Mucosa of descending colon (tissue), 3 donors: ENCODE results near the gene CDC25C. TPM values are rescaled to one million over a fixed set of nuclear protein-coding genes. Genes with fewer than 3 reads are reported as not detected.
A peak's percentile ranks its signal among the peaks of the same experiment; 100 is the strongest.

Source experiments
- ATAC-seq: fragments of 200-7000 bp; cut with Tn5 transposase; one replicate; pipeline ENCODE4 v1.9.1; 2020; ENCODE audit warnings: mild to moderate bottlenecking, moderate library complexity
- DNase-seq, 3 donors: peaks; one replicate each; pipeline ENCODE4 v3.0.0-alpha.2; 2020
- H3K36me3 ChIP-seq: fragments of 200-600 bp; one replicate; pipeline ENCODE4 v1.8.0; 2021; ENCODE audit warnings: low read depth, mild to moderate bottlenecking
- H3K4me1 ChIP-seq: fragments of 200-600 bp; one replicate; pipeline ENCODE4 v1.8.0; 2021; ENCODE audit warnings: low read depth, mild to moderate bottlenecking
- H3K4me3 ChIP-seq: fragments of 200-600 bp; one replicate; pipeline ENCODE4 v1.8.0; 2021; ENCODE audit warnings: mild to moderate bottlenecking
- H3K9me3 ChIP-seq: fragments of 200-600 bp; one replicate; pipeline ENCODE4 v1.8.0; 2021; ENCODE audit warnings: mild to moderate bottlenecking
- intact Hi-C, 2 donors: fragments of 100-400 bp; cut with DNase I in 1 of 2; cut with micrococcal nuclease in 1 of 2; formaldehyde crosslinking; loops; one replicate each; pipeline versions ENCODE4 v1.11.0 to v1.11.1; 2022; cut with DNase I, micrococcal nuclease
- total RNA-seq, 3 donors: library from RNA; stranded (reverse); fragmentation: NEBNext Ultra II Directional in 2 of 3; extraction: Animal tissue kit (Norgen Biotek cat#: 25700) in 2 of 3; gene quantifications; one replicate each; pipeline versions ENCODE4 v1.2.1 to v1.2.4, GENCODE V29; 2021 to 2023
- TF ChIP-seq, protein P1 (sequence below): fragments of 200-600 bp; IDR thresholded peaks from one replicate; pipeline ENCODE4 v1.8.0; 2022; ENCODE audit warnings: antibody characterized with exemption, mild to moderate bottlenecking
- donor health status: DM: no; HTN: no; CAD: no; lungs with moderate emphysema.
- donor health status: DM: no; HTN: no; CAD: no.
- donor health status: DM: no; HTN: yes; CAD: no.

The CDC25C gene
- total RNA-seq, 3 donors from 2014 or later: 0.79 to 4.1 (median 1.3) TPM

DNA sequence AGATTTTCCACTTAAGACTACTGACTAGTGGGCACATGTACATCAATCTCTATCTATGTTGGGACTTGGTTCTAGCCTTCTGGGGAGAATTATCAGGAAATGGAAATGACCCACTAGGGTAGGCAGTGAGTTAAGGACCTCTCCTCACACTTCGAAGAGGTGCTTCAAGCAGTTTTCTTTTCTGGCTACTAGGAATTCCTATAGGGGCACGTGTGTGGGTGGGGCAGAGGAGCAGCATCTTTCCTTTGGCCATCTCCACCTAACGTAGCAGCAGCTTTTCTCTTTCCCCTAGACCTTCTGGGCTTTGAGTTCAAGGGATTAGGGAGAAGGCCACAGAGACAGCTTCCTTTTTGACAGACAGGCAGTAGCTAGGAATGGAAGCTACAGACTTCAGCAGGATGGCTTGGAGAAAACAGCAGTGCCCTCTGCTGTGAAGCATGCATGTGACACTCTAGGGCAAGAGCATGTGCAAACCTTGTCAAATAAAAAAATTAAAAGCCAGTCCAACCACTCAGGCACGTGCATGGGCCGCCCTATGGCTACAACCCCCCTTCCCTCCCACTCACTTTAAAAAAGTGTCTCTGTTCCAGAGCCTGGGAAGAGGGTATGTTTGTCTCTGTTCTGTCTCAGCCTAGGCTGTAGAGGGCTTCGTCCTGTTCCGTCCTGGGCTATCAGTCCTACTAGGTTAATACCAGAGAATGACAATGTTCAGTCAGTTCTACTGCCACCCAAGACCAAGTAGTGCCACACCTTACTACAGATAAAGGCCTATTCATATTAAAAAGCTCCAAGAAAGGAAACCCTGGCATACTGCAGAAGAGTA lies 48.5 kb downstream of the CDC25C start:
- DNase-seq (peak in 1 of 3 donors; percentile 26), ATAC-seq (peak; percentile 64)
- intact Hi-C loops: no loop called here
- Histone ChIP-seq H3K9me3 (no peaks in the 10 kb centered on the region), H3K4me1 (no peaks in the 10 kb centered on the region), H3K36me3 (no peaks in the 10 kb centered on the region), H3K4me3 (no peak overlapping the region)
- TF ChIP-seq, protein P1, sequence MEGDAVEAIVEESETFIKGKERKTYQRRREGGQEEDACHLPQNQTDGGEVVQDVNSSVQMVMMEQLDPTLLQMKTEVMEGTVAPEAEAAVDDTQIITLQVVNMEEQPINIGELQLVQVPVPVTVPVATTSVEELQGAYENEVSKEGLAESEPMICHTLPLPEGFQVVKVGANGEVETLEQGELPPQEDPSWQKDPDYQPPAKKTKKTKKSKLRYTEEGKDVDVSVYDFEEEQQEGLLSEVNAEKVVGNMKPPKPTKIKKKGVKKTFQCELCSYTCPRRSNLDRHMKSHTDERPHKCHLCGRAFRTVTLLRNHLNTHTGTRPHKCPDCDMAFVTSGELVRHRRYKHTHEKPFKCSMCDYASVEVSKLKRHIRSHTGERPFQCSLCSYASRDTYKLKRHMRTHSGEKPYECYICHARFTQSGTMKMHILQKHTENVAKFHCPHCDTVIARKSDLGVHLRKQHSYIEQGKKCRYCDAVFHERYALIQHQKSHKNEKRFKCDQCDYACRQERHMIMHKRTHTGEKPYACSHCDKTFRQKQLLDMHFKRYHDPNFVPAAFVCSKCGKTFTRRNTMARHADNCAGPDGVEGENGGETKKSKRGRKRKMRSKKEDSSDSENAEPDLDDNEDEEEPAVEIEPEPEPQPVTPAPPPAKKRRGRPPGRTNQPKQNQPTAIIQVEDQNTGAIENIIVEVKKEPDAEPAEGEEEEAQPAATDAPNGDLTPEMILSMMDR: no peak

DNA sequence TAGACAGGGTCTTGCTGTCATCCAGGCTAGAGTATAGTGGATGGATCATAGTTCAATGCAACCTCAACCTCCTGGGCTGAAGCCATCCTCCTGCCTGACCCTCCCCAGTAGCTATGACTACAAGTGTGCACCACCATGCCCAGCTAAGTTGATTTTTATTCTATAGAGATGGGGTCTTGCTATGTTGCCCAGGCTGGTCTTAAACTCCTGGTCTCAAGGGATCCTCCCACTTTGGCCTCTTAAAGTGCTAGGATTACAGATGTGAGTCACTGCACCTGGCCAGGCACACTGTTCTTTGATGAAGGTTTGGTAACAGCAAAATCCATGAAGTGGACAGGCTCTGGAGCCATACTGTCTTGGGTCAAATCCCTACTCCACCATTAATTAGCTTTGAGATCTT lies 50.7 kb downstream of the CDC25C start:
- Histone ChIP-seq H3K9me3 (no peaks in the 10 kb centered on the region), H3K4me3 (no peak overlapping the region), H3K4me1 (no peaks in the 10 kb centered on the region), H3K36me3 (no peaks in the 10 kb centered on the region)
- intact Hi-C loops: no loop called here
- TF ChIP-seq, protein P1: no peak
- DNase-seq (no peak), ATAC-seq (no peak)

DNA sequence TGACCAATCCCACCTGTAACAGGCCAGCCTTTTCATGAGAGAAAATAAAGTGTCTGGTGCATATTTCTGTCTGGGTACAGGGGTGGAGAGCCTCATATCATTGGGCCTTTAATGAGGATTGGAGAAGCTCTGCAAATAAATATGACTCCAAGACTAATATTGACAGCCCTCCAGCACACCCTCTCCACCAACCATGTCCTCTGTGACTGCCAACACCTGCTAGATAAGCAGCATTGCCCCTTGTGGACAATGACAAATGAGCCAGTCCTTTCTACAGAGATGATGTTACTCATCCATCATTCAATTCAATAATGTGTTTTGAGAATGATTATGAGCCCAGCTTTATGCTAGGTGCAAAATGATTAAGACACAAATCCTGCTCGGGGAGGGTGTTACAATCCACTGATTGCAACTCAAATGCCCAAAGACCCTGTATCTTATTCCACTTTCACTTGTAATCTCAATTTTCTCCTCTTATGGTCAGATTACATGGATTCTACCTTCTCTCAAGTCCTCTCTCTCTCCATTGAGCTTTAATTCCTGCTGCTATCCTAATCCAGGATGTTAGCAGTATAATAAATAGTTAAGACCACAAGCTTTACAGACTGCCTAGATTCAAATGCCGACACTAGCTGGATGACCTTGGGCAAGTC lies 55.1 kb downstream of the CDC25C start:
- no peaks in the 10 kb centered on the region for H3K9me3 ChIP-seq
- peaks cover 6% of the 10 kb centered on the region for H3K4me1 ChIP-seq
- TF ChIP-seq, protein P1: no peak
- DNase-seq (no peak), ATAC-seq (no peak)
- intact Hi-C loops: no loop called here
- no peak overlapping the region for H3K4me3 ChIP-seq
- H3K36me3 ChIP-seq: no peaks in the 10 kb centered on the region

DNA sequence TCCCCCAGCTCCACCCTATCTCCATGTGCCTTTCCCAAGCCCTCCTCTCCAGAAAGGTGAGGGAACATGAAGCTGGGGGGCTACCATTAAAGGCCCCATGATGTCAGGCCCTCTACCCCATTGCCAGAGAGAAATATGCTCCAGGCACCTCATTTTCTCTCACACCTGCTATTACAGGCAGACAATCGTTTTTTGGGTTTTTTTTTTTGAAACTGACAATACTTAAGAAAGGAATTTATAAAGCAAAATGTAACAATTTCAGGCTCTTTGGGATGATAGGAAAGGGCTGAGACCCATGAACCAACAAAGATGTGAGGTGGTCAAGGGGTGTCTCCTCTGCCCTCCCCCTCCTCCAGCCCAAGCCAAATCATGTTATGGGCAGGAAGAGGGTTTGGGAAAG lies 55.7 kb downstream of the CDC25C start:
- no peak for DNase-seq

DNA sequence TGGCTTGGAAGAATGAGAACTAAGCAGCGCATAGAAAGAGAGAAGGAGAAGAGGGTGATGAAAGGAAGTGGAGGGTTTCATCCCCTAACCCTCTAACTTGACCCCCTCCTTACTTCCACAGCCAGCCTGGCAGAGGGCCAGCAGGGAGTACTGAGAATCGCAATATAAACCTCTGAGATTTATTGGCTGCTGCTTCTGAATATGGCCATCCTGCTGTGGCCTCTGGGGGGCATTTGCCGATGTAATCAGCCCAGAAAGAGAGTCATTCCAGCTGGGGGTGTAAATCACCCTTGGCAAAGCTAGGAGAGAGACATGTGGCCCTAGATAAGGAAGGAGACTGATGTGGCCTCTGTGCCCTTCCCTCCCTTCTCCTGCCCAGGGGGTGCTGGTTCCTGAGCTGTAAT lies 56.2 kb downstream of the CDC25C start:
- TF ChIP-seq, protein P1: no peak
- intact Hi-C loops: no loop called here
- H3K4me1 ChIP-seq: peaks cover 6% of the 10 kb centered on the region
- no peak overlapping the region for H3K4me3 ChIP-seq
- DNase-seq (peak in 1 of 3 donors; percentile 1), ATAC-seq (no peak)
- H3K9me3 ChIP-seq: no peaks in the 10 kb centered on the region
- H3K36me3 ChIP-seq: no peaks in the 10 kb centered on the region

More for the DNA sequence above, 55.7 kb downstream of the CDC25C start:
- Histone ChIP-seq H3K36me3 (no peaks in the 10 kb centered on the region), H3K9me3 (no peaks in the 10 kb centered on the region), H3K4me3 (no peak overlapping the region), H3K4me1 (peaks cover 6% of the 10 kb centered on the region)
- TF ChIP-seq, protein P1: no peak
- intact Hi-C loops: no loop called here
- no peak for ATAC-seq
